Smooth muscle cell (in vitro differentiated cells): ENCODE data around the gene EIF4B. TPM values are rescaled to one million over a fixed set of nuclear protein-coding genes. Genes with fewer than 3 reads are reported as not detected.

Source experiments
- DNase-seq: peaks from one replicate; lab custom pipeline; 2025; ENCODE audit not compliant: unreplicated experiment; lab: John Stamatoyannopoulos, UW
- H2AFZ ChIP-seq: fragments of 200-600 bp; sonication (generic); 2 replicates; pipeline ENCODE4 v1.6.0; 2016; ENCODE audit warnings: antibody characterized with exemption, low read depth, mild to moderate bottlenecking
- H3F3A ChIP-seq: fragments of 200-600 bp; sonication (generic); 2 replicates; pipeline ENCODE4 v1.6.0; 2017; ENCODE audit warnings: antibody characterized with exemption, low read depth
- H3K27ac ChIP-seq: fragments of 200-600 bp; sonication (generic); 2 replicates; pipeline ENCODE4 v1.5.1; 2016; ENCODE audit warnings: low read depth, mild to moderate bottlenecking
- H3K27me3 ChIP-seq: fragments of 200-600 bp; sonication (generic); 2 replicates; pipeline ENCODE4 v1.6.1; 2016; ENCODE audit warnings: low read depth, mild to moderate bottlenecking
- H3K36me3 ChIP-seq: fragments of 200-600 bp; sonication (generic); 2 replicates; pipeline ENCODE4 v1.5.1; 2016; ENCODE audit warnings: low read depth
- H3K4me1 ChIP-seq: fragments of 200-600 bp; sonication (generic); 2 replicates; pipeline ENCODE4 v1.5.1; 2016; ENCODE audit warnings: low read depth
- H3K4me2 ChIP-seq: fragments of 200-600 bp; sonication (generic); 2 replicates; pipeline ENCODE4 v1.6.0; 2016; ENCODE audit warnings: mild to moderate bottlenecking
- H3K4me3 ChIP-seq: fragments of 200-600 bp; sonication (generic); 2 replicates; pipeline ENCODE4 v1.5.1; 2016; ENCODE audit warnings: mild to moderate bottlenecking
- H3K79me2 ChIP-seq: fragments of 200-600 bp; sonication (generic); 2 replicates; pipeline ENCODE4 v1.6.0; 2016; ENCODE audit warnings: low read depth, mild to moderate bottlenecking
- H3K9ac ChIP-seq: fragments of 200-600 bp; sonication (generic); 2 replicates; pipeline ENCODE4 v1.6.0; 2016; ENCODE audit warnings: low read depth
- H3K9me3 ChIP-seq: fragments of 200-600 bp; sonication (generic); replicated peaks from 2 replicates; pipeline ENCODE4 v1.5.1; 2016; ENCODE audit warnings: low read depth
- H4K20me1 ChIP-seq: fragments of 200-600 bp; sonication (generic); 2 replicates; pipeline ENCODE4 v1.6.0; 2016; ENCODE audit warnings: low read depth
- WGBS: methylation state at CpG from one replicate; pipeline ENCODE4 v1.1.7; 2016; ENCODE audit warnings: low lambda C conversion rate; 5-methylcytosine and 5-hydroxymethylcytosine counted together
- polyA plus RNA-seq: library from polyadenylated mRNA; unstranded; fragments of >200 nt; fragmentation: Nextera tagmentation; extraction: Ambion mirVana; gene quantifications from 2 replicates; pipeline ENCODE4 v1.2.1, GENCODE V29; 2016
- total RNA-seq: library from RNA; depleted of rRNA; stranded (reverse); fragments of >200 nt; gene quantifications from 2 replicates; pipeline ENCODE4 v1.2.3, GENCODE V29; 2014
- TF ChIP-seq, protein P1 (sequence below): fragments of 200-600 bp; sonication (generic); IDR thresholded peaks from 2 replicates; pipeline ENCODE4 v1.5.1; 2017; ENCODE audit warnings: borderline replicate concordance, mild to moderate bottlenecking, antibody characterized with exemption; ENCODE audit not compliant: insufficient read depth, poor library complexity, severe bottlenecking

Gene EIF4B
- total and polyA plus RNA-seq, 2 experiments from 2014 or later: 39.9 to 241 TPM

DNA sequence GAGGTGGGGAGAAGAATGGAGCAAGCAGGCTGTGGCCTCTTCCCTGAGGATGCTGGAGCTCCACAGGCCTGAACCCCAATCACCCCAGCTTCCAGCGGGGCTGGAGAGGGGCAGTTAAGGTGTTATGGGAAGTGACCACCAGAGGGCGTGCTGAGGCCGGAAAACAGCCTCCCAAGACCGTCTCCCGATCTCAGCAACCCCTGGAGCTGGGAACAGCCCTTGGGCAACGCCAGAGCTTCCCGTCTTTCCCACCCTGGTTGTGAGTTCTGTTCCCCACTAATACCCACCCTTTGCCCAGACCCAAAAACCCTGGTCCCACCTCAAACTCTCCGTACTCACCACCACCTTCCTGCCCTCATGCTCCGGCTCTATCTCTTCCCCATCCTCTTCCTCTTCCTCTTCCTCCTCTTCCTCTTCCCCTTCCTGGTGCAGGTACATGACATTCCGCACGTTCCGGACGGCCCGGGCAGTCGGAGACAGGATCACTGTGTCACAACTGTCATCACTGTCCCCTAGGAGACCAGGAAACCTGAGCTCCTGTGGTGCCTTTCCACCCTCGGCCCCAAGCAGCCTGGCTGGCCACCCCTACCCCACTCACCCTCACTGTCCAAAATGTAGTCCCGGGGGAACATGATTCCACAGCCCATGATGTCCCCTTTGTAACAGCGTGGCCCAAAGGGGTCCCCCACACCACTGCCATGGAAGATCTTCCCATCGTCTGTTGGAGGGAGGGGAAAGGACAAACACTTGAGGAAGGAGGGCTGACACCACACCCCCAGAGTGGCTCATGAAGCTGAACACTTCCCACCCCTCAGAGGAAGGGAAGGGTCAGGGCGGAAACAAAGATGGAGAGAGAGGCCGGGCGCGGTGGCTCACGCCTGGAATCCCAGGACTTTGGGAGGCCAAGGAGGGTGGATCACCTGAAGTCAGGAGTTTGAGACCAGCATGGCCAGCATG, 60.0 kb downstream of the EIF4B start:
- no peaks in the 10 kb centered on the region for H3K36me3 ChIP-seq
- H3K27ac ChIP-seq: no peak overlapping the region
- no peaks in the 10 kb centered on the region for H3K27me3 ChIP-seq
- no peak overlapping the region for H2AFZ ChIP-seq
- H4K20me1 ChIP-seq: peaks cover 30% of the 10 kb centered on the region
- 58% methylated on average over 24 of the region's 24 CpGs for WGBS
- no peak overlapping the region for H3K4me3 ChIP-seq
- no peaks in the 10 kb centered on the region for H3K4me1 ChIP-seq
- TF ChIP-seq, protein P1, sequence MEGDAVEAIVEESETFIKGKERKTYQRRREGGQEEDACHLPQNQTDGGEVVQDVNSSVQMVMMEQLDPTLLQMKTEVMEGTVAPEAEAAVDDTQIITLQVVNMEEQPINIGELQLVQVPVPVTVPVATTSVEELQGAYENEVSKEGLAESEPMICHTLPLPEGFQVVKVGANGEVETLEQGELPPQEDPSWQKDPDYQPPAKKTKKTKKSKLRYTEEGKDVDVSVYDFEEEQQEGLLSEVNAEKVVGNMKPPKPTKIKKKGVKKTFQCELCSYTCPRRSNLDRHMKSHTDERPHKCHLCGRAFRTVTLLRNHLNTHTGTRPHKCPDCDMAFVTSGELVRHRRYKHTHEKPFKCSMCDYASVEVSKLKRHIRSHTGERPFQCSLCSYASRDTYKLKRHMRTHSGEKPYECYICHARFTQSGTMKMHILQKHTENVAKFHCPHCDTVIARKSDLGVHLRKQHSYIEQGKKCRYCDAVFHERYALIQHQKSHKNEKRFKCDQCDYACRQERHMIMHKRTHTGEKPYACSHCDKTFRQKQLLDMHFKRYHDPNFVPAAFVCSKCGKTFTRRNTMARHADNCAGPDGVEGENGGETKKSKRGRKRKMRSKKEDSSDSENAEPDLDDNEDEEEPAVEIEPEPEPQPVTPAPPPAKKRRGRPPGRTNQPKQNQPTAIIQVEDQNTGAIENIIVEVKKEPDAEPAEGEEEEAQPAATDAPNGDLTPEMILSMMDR: peak; percentile 85
- H3K9me3 ChIP-seq: no peaks in the 10 kb centered on the region
- DNase-seq: peak; percentile 27
- H3K4me2 ChIP-seq: no peak overlapping the region
- no peak overlapping the region for H3K9ac ChIP-seq
- H3K79me2 ChIP-seq: no peaks in the 10 kb centered on the region
- H3F3A ChIP-seq: no peaks in the 10 kb centered on the region

DNA sequence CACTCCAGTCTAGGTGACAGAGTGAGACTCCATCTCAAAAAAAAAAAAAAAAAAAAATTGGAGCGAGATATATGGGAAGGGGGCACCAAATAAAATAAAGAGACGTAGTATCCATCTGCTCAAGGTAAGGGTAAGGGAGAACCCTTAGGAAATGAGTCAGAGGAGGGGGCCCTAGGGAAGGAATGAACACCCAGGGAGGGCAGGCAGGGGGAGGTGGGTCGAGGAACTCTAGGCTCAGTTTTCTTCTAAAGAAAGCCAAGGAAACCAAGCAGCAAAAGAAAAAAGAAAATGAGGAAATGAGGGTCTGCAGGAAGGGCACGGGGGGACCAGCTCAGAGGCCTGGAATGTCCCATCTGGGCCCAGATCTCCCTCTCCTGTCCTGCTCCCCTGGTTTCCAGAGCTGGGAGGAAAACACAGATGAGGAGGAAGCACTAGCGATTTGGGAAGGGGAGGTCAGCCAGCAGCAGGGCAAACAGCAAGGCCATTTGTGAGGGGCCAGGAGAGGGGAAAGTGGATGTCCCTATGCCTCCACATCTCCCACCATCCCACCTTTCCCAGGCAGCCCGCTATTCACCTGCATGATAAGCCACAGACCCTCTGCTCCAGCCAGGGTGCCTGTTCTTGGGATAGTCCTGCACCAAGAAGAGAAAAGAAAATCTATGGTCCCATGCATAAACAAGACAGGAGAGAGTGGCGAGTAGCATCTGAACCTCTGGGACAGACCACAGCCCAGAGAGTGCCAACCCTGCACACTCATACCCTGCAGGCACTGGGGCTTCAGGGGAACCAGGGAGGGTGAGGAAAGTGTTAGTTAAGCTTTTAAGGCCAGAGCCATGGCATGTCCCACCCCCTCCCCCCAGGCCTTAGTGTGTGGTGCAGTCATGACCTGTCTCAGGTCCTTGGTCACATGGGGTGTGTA, 61.1 kb downstream of the EIF4B start:
- Histone ChIP-seq H3K27me3 (no peaks in the 10 kb centered on the region), H3K4me1 (no peaks in the 10 kb centered on the region), H3K27ac (no peak overlapping the region), H3K36me3 (no peaks in the 10 kb centered on the region), H3F3A (no peaks in the 10 kb centered on the region), H3K79me2 (no peaks in the 10 kb centered on the region), H4K20me1 (peaks cover 40% of the 10 kb centered on the region), H3K9me3 (no peaks in the 10 kb centered on the region), H2AFZ (no peak overlapping the region), H3K4me2 (no peak overlapping the region), H3K9ac (no peak overlapping the region), H3K4me3 (no peak overlapping the region)
- no peak for DNase-seq
- 84% methylated on average over 7 of the region's 7 CpGs for WGBS
- TF ChIP-seq, protein P1: no peak

DNA sequence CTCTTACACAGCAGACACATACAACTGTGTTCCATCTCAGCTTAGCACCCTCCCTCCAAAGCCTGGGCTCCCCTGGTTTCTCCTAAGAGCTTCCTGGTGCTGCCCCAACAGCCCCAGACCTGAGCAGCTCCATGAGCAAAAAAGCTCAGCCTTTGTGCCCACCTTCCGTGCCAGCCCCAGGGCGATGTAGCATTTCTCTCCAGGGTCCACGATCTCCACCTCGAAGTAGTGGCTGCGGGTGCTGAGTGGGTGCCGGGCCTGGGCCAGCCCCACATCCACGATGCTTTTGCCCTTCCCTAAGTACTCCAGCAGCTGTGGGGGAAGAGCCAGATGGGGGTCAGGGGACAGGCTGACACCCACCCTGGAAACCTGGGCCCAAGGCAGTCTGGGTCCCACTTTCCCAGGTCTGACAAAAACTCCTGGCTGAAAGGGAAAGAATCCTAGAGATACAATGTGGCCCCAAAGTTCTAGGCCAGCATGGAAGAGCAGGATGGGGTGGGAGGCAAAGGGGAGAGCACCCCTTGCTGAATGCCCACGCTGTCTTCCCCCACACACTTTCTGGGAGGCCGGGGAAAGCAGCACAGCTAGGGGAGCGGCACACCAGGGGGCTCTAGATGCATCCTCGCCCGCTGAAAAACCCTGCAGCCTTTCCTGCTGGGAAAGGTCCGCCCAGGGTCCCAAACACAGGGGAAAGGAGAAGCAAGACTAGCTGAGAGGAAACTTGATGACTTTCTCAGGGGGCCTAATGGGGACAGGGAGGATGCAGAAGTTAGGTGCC, 61.9 kb downstream of the EIF4B start:
- no peaks in the 10 kb centered on the region for H3K4me1 ChIP-seq
- H3K9me3 ChIP-seq: no peaks in the 10 kb centered on the region
- no peak overlapping the region for H3K4me2 ChIP-seq
- H3K9ac ChIP-seq: no peak overlapping the region
- 96% methylated on average over 13 of the region's 13 CpGs for WGBS
- no peak overlapping the region for H2AFZ ChIP-seq
- no peak overlapping the region for H3K4me3 ChIP-seq
- DNase-seq: no peak
- H3K79me2 ChIP-seq: no peaks in the 10 kb centered on the region
- no peaks in the 10 kb centered on the region for H3K36me3 ChIP-seq
- TF ChIP-seq, protein P1: no peak
- H3K27me3 ChIP-seq: no peaks in the 10 kb centered on the region
- peaks cover 44% of the 10 kb centered on the region for H4K20me1 ChIP-seq
- H3F3A ChIP-seq: no peaks in the 10 kb centered on the region
- no peak overlapping the region for H3K27ac ChIP-seq
